Mesenchymal stem cell (in vitro differentiated cells and primary cell): ENCODE measurements around the gene PFDN6.

Experiments
- DNase-seq: peaks from one replicate; pipeline ENCODE4 v3.0.0-alpha.2; 2013
- H2AFZ ChIP-seq: one replicate; pipeline ENCODE4 v1.6.1; 2013; ENCODE audit warnings: low read depth, mild to moderate bottlenecking, control low read depth, inconsistent platforms, low read length, moderate library complexity
- H2AK5ac ChIP-seq: 2 replicates; pipeline ENCODE4 v1.6.1; 2013; ENCODE audit warnings: low read length, moderate library complexity, mild to moderate bottlenecking, inconsistent platforms; ENCODE audit not compliant: severe bottlenecking
- H2BK120ac ChIP-seq: one replicate; pipeline ENCODE4 v1.6.1; 2013; ENCODE audit warnings: low read depth, mild to moderate bottlenecking, inconsistent platforms, low read length, moderate library complexity
- H2BK12ac ChIP-seq, 2 experiments: one replicate each; pipeline ENCODE4 v1.6.1; 2013; ENCODE audit warnings: inconsistent platforms in 2 of 2, low read length in 2 of 2, mild to moderate bottlenecking in 2 of 2, moderate library complexity in 2 of 2, control low read depth in 1 of 2
- H2BK15ac ChIP-seq: one replicate; pipeline ENCODE4 v1.6.1; 2013; ENCODE audit warnings: mild to moderate bottlenecking, low read depth, inconsistent platforms; ENCODE audit not compliant: poor library complexity, severe bottlenecking
- H2BK5ac ChIP-seq: 2 replicates; pipeline ENCODE4 v1.6.1; 2013; ENCODE audit warnings: low read depth, mild to moderate bottlenecking, low read length, control low read depth, inconsistent platforms; ENCODE audit not compliant: poor library complexity, severe bottlenecking
- H3K14ac ChIP-seq, 2 experiments: one replicate each; pipeline ENCODE4 v1.6.1; 2013; ENCODE audit warnings: inconsistent platforms in 2 of 2, low read length in 2 of 2, control low read depth in 1 of 2, mild to moderate bottlenecking in 1 of 2, moderate library complexity in 1 of 2
- H3K18ac ChIP-seq, 2 experiments: one replicate each; pipeline ENCODE4 v1.6.1; 2013; ENCODE audit warnings: inconsistent platforms in 2 of 2, low read length in 2 of 2, control low read depth in 1 of 2, low read depth in 1 of 2, mild to moderate bottlenecking in 1 of 2
- H3K23ac ChIP-seq, 2 experiments: one replicate each; pipeline ENCODE4 v1.6.1; 2013; ENCODE audit warnings: inconsistent platforms in 2 of 2, low read length in 2 of 2, mild to moderate bottlenecking in 2 of 2, moderate library complexity in 2 of 2, control low read depth in 1 of 2
- H3K27ac ChIP-seq: 2 replicates; pipeline ENCODE4 v1.5.1; 2013; ENCODE audit warnings: mild to moderate bottlenecking, moderate library complexity, low read length, control low read depth, inconsistent platforms; ENCODE audit not compliant: poor library complexity, severe bottlenecking
- H3K27me3 ChIP-seq, 2 experiments: 2 replicates each; pipeline versions ENCODE4 v1.6.1 to v1.7.0; 2013; ENCODE audit warnings: low read length in 2 of 2, mild to moderate bottlenecking in 2 of 2, moderate library complexity in 2 of 2, control low read depth in 1 of 2, inconsistent platforms in 1 of 2; ENCODE audit not compliant: control insufficient read depth in 1 of 2, insufficient read depth in 1 of 2
- H3K36me3 ChIP-seq, 2 experiments: 2 replicates each; pipeline versions ENCODE4 v1.6.1 to v1.7.0; 2013; ENCODE audit warnings: low read length in 2 of 2, control low read depth in 1 of 2, inconsistent platforms in 1 of 2, low read depth in 1 of 2, mild to moderate bottlenecking in 1 of 2; ENCODE audit not compliant: insufficient read depth in 2 of 2, control insufficient read depth in 1 of 2
- H3K4ac ChIP-seq, 2 experiments: one replicate each; pipeline ENCODE4 v1.6.1; 2013; ENCODE audit warnings: inconsistent platforms in 2 of 2, low read length in 2 of 2, mild to moderate bottlenecking in 2 of 2, moderate library complexity in 2 of 2, control low read depth in 1 of 2, low read depth in 1 of 2
- H3K4me1 ChIP-seq: 2 replicates; pipeline ENCODE4 v1.6.1; 2013; ENCODE audit warnings: low read depth, low read length, control low read depth; ENCODE audit not compliant: control insufficient read depth, insufficient read depth
- H3K4me2 ChIP-seq: 2 replicates; pipeline ENCODE4 v1.6.1; 2013; ENCODE audit warnings: low read length, mild to moderate bottlenecking, inconsistent platforms; ENCODE audit not compliant: poor library complexity, severe bottlenecking
- H3K4me3 ChIP-seq, 2 experiments: 2 replicates each; pipeline versions ENCODE4 v1.5.1 to v1.7.0; 2013; ENCODE audit warnings: low read length in 2 of 2, mild to moderate bottlenecking in 2 of 2, control low read depth in 1 of 2, low read depth in 1 of 2; ENCODE audit not compliant: insufficient read depth in 1 of 2
- H3K79me1 ChIP-seq: replicated peaks from 2 replicates; pipeline ENCODE4 v1.6.1; 2013; ENCODE audit warnings: mild to moderate bottlenecking, control low read depth, low read length, inconsistent platforms; ENCODE audit not compliant: poor library complexity, severe bottlenecking
- H3K9ac ChIP-seq: 2 replicates; pipeline ENCODE4 v1.7.0; 2013; ENCODE audit warnings: mild to moderate bottlenecking, low read length, moderate library complexity
- H3K9me3 ChIP-seq: 2 replicates; pipeline ENCODE4 v1.7.0; 2013; ENCODE audit warnings: mild to moderate bottlenecking, low read length; ENCODE audit not compliant: control insufficient read depth
- H4K8ac ChIP-seq: one replicate; pipeline ENCODE4 v1.6.1; 2013; ENCODE audit warnings: inconsistent platforms, mild to moderate bottlenecking, low read length, moderate library complexity
- H4K91ac ChIP-seq: one replicate; pipeline ENCODE4 v1.6.1; 2013; ENCODE audit warnings: mild to moderate bottlenecking, low read length, inconsistent platforms
- WGBS: methylation state at CpG from one replicate; pipeline ENCODE4 v1.1.7; 2013; ENCODE audit warnings: mixed read lengths; 5-methylcytosine and 5-hydroxymethylcytosine counted together

The PFDN6 gene

GRCh38 chr6:33298773-33299236, 9.4 kb downstream of the PFDN6 start, which contains the start of gene RGL2:
RGL2 (minus strand) TSS chr6:33298942; CDS start chr6:33298610, 332 bp downstream.
- Histone ChIP-seq H3K9ac (peak within 1 kb of the TSS; percentile 99), H2BK120ac (peak within 1 kb of the TSS; percentile 89), H3K14ac (peak within 1 kb of the TSS; percentile 59 to 96), H3K27ac (peak within 1 kb of the TSS; percentile 99), H3K36me3 (peaks cover 28 to 45% of the 10 kb centered on the region in 2 experiments), H3K4me1 (peaks cover 17% of the 10 kb centered on the region), H2BK5ac (peak within 1 kb of the TSS; percentile 84), H3K4ac (peak within 1 kb of the TSS; percentile 76 to 97), H2AK5ac (peak within 1 kb of the TSS; percentile 85), H3K23ac (peak within 1 kb of the TSS; percentile 51 to 99), H4K91ac (peak within 1 kb of the TSS; percentile 91), H2BK12ac (peak within 1 kb of the TSS; percentile 38 to 43), H4K8ac (peak within 1 kb of the TSS; percentile 95), H2BK15ac (peak within 1 kb of the TSS; percentile 96), H3K4me3 (peak within 1 kb of the TSS; percentile 89 to 90), H3K18ac (peak within 1 kb of the TSS; percentile 91 to 98), H3K27me3 (no peaks in the 10 kb centered on the region), H2AFZ (no peak within 1 kb of the TSS), H3K79me1 (peaks cover 29% of the 10 kb centered on the region), H3K9me3 (no peaks in the 10 kb centered on the region), H3K4me2 (peak within 1 kb of the TSS; percentile 93)
- WGBS, result 0% methylated on average over 12 of the region's 34 CpGs
- peak; percentile 72 for DNase-seq

- WGBS, result under 1% methylated on average over 53 of the region's 54 CpGs
These were observed 10.0 kb downstream of the PFDN6 start for GRCh38 chr6:33299237-33299944.

GRCh38 chr6:33301877-33302276, 12.5 kb downstream of the PFDN6 start:
- H3K4me3 ChIP-seq, result no peak overlapping the region
- peak overlapping the region; percentile 22 for H3K9ac ChIP-seq
- no peak overlapping the region for H3K4ac ChIP-seq
- H3K27ac ChIP-seq, result no peak overlapping the region
- H3K14ac ChIP-seq, result no peak overlapping the region
- no peak overlapping the region for H2BK15ac ChIP-seq
- no peak for DNase-seq
- no peaks in the 10 kb centered on the region for H3K9me3 ChIP-seq
- no peak overlapping the region for H3K4me2 ChIP-seq
- H4K91ac ChIP-seq, result no peak overlapping the region
- H3K4me1 ChIP-seq, result peaks cover 16% of the 10 kb centered on the region
- H4K8ac ChIP-seq, result no peak overlapping the region
- H3K79me1 ChIP-seq, result peaks cover 29% of the 10 kb centered on the region
- no peak overlapping the region for H2AFZ ChIP-seq
- no peak overlapping the region for H3K23ac ChIP-seq
- no peak overlapping the region for H2BK12ac ChIP-seq
- 100% methylated on average over 1 of the region's 3 CpGs for WGBS
- H2BK5ac ChIP-seq, result no peak overlapping the region
- no peak overlapping the region for H3K18ac ChIP-seq
- H3K27me3 ChIP-seq, result no peaks in the 10 kb centered on the region
- H3K36me3 ChIP-seq, result peaks cover 26 to 46% of the 10 kb centered on the region in 2 experiments
- no peak overlapping the region for H2AK5ac ChIP-seq
- no peak overlapping the region for H2BK120ac ChIP-seq

More at GRCh38 chr6:33299237-33299944, 10.0 kb downstream of the PFDN6 start:
- H3K79me1 ChIP-seq, result peaks cover 34% of the 10 kb centered on the region
- peak overlapping the region; percentile 99 for H3K9ac ChIP-seq
- peak; percentile 97 for DNase-seq
- H2BK120ac ChIP-seq, result peak overlapping the region; percentile 89
- peak overlapping the region; percentile 85 for H2AK5ac ChIP-seq
- H4K91ac ChIP-seq, result peak overlapping the region; percentile 91
- H3K27ac ChIP-seq, result peak overlapping the region; percentile 99
- peak overlapping the region; percentile 84 for H2BK5ac ChIP-seq
- H3K23ac ChIP-seq, result peak overlapping the region; percentile 51 to 99
- H3K4me2 ChIP-seq, result peak overlapping the region; percentile 74
- H4K8ac ChIP-seq, result peak overlapping the region; percentile 95
- H2BK15ac ChIP-seq, result peak overlapping the region; percentile 96
- H3K4ac ChIP-seq, result peak overlapping the region; percentile 76 to 97
- peak overlapping the region; percentile 32 to 38 for H2BK12ac ChIP-seq
- no peaks in the 10 kb centered on the region for H3K9me3 ChIP-seq
- H3K4me1 ChIP-seq, result peaks cover 17% of the 10 kb centered on the region
- no peaks in the 10 kb centered on the region for H3K27me3 ChIP-seq
- H2AFZ ChIP-seq, result no peak overlapping the region
- peak overlapping the region; percentile 89 to 90 for H3K4me3 ChIP-seq
- H3K18ac ChIP-seq, result peak overlapping the region; percentile 91 to 98
- peaks cover 32 to 45% of the 10 kb centered on the region in 2 experiments for H3K36me3 ChIP-seq
- peak overlapping the region; percentile 59 to 96 for H3K14ac ChIP-seq

GRCh38 chr6:33304216-33304615, 14.8 kb downstream of the PFDN6 start:
- H3K27me3 ChIP-seq, result no peaks in the 10 kb centered on the region
- no peak overlapping the region for H3K18ac ChIP-seq
- H2BK15ac ChIP-seq, result no peak overlapping the region
- H3K23ac ChIP-seq, result no peak overlapping the region
- no peak overlapping the region for H3K4me2 ChIP-seq
- H2BK12ac ChIP-seq, result no peak overlapping the region
- H4K8ac ChIP-seq, result no peak overlapping the region
- H3K79me1 ChIP-seq, result peaks cover 23% of the 10 kb centered on the region
- H3K36me3 ChIP-seq, result peaks cover 29 to 58% of the 10 kb centered on the region in 2 experiments
- DNase-seq, result no peak
- no peaks in the 10 kb centered on the region for H3K9me3 ChIP-seq
- H2BK120ac ChIP-seq, result no peak overlapping the region
- H3K9ac ChIP-seq, result no peak overlapping the region
- no peak overlapping the region for H4K91ac ChIP-seq
- H2AK5ac ChIP-seq, result no peak overlapping the region
- H3K27ac ChIP-seq, result no peak overlapping the region
- peaks cover 5% of the 10 kb centered on the region for H3K4me1 ChIP-seq
- H2BK5ac ChIP-seq, result no peak overlapping the region
- 98% methylated on average over 16 of the region's 16 CpGs for WGBS
- no peak overlapping the region for H3K14ac ChIP-seq
- H3K4me3 ChIP-seq, result no peak overlapping the region
- no peak overlapping the region for H3K4ac ChIP-seq
- H2AFZ ChIP-seq, result no peak overlapping the region
